GM23338 (cell line): Measurements from ENCODE around the gene MFAP3L. TPM values are rescaled to one million over a fixed set of nuclear protein-coding genes. Genes with fewer than 3 reads are reported as not detected.

Experiments used
- ATAC-seq: fragments of 200-7000 bp; cut with Tn5 transposase; 3 replicates; pipeline ENCODE4 v1.9.1; 2020
- DNase-seq: peaks from one replicate; pipeline ENCODE4 v3.0.0-alpha.2; 2015; ENCODE audit warnings: low spot score
- H2AFZ ChIP-seq: fragments of 200-600 bp; sonication (generic); 2 replicates; pipeline ENCODE4 v1.8.0; 2016; ENCODE audit warnings: antibody characterized with exemption, mild to moderate bottlenecking, moderate library complexity
- H3F3A ChIP-seq: fragments of 200-600 bp; sonication (generic); replicated peaks from 2 replicates; pipeline ENCODE4 v1.8.0; 2017; ENCODE audit warnings: antibody characterized with exemption, mixed run types, low read depth
- H3K27ac ChIP-seq: fragments of 200-600 bp; sonication (generic); 2 replicates; pipeline ENCODE4 v1.6.1; 2016; ENCODE audit warnings: low read depth
- H3K27me3 ChIP-seq: fragments of 200-600 bp; sonication (generic); 2 replicates; pipeline ENCODE4 v1.8.0; 2016; ENCODE audit warnings: mild to moderate bottlenecking, mixed run types, moderate library complexity; ENCODE audit not compliant: insufficient read depth
- H3K36me3 ChIP-seq: fragments of 200-600 bp; sonication (generic); 2 replicates; pipeline ENCODE4 v1.8.0; 2016; ENCODE audit warnings: mild to moderate bottlenecking; ENCODE audit not compliant: insufficient read depth
- H3K4me1 ChIP-seq: fragments of 200-600 bp; sonication (generic); 2 replicates; pipeline ENCODE4 v1.8.0; 2016; ENCODE audit warnings: mild to moderate bottlenecking, moderate library complexity; ENCODE audit not compliant: insufficient read depth
- H3K4me2 ChIP-seq: fragments of 200-600 bp; sonication (generic); 2 replicates; pipeline ENCODE4 v1.7.1; 2017; ENCODE audit warnings: mixed run types
- H3K4me3 ChIP-seq: fragments of 200-600 bp; sonication (generic); 2 replicates; pipeline ENCODE4 v1.6.1; 2016; ENCODE audit warnings: mixed run types
- H3K79me2 ChIP-seq: fragments of 200-600 bp; sonication (generic); replicated peaks from 2 replicates; pipeline ENCODE4 v1.8.0; 2017; ENCODE audit warnings: mild to moderate bottlenecking; ENCODE audit not compliant: insufficient read depth
- H3K9me2 ChIP-seq: fragments of 200-600 bp; sonication (generic); 2 replicates; pipeline ENCODE4 v1.8.0; 2017; ENCODE audit not compliant: insufficient read depth
- H4K20me1 ChIP-seq: fragments of 200-600 bp; sonication (generic); replicated peaks from 2 replicates; pipeline ENCODE4 v1.8.0; 2017; ENCODE audit warnings: mild to moderate bottlenecking; ENCODE audit not compliant: insufficient read depth
- H3K27ac Mint-ChIP-seq: 2 replicates; pipeline ENCODE4 v1.8.0; 2020; ENCODE audit warnings: inconsistent platforms, mild to moderate bottlenecking, moderate library complexity, mixed read lengths
- H3K27me3 Mint-ChIP-seq: 3 replicates; pipeline ENCODE4 v1.8.0; 2022; ENCODE audit warnings: low read depth, mild to moderate bottlenecking, moderate library complexity, mixed read lengths, inconsistent platforms; ENCODE audit not compliant: insufficient read depth, poor library complexity
- H3K36me3 Mint-ChIP-seq: 3 replicates; pipeline ENCODE4 v1.8.0; 2021; ENCODE audit warnings: low read depth, mild to moderate bottlenecking, inconsistent platforms, moderate library complexity, mixed read lengths
- H3K4me1 Mint-ChIP-seq: 3 replicates; pipeline ENCODE4 v1.8.0; 2020; ENCODE audit warnings: mild to moderate bottlenecking, inconsistent platforms, mixed read lengths
- H3K4me3 Mint-ChIP-seq: 3 replicates; pipeline ENCODE4 v1.8.0; 2021; ENCODE audit warnings: moderate library complexity, mild to moderate bottlenecking, inconsistent platforms, mixed read lengths
- H3K9me3 Mint-ChIP-seq: 3 replicates; pipeline ENCODE4 v1.8.0; 2020; ENCODE audit warnings: moderate library complexity, mild to moderate bottlenecking, inconsistent platforms, mixed read lengths
- CREB1 ChIP-seq: fragments of 250-450 bp; sonication (Bioruptor Pico); IDR thresholded peaks from 2 replicates; pipeline ENCODE4 v1.5.0; 2020; ENCODE audit warnings: low read depth, mild to moderate bottlenecking, moderate library complexity
- EZH2 ChIP-seq: fragments of 200-600 bp; sonication (generic); IDR thresholded peaks from one replicate; pipeline ENCODE4 v1.8.0; 2017; ENCODE audit warnings: antibody characterized with exemption, mild to moderate bottlenecking, low read depth; ENCODE audit not compliant: unreplicated experiment
- EZH2phosphoT487 ChIP-seq: fragments of 200-600 bp; sonication (generic); IDR thresholded peaks from one replicate; pipeline ENCODE4 v1.8.1; 2018; ENCODE audit warnings: antibody characterized with exemption; ENCODE audit not compliant: unreplicated experiment
- JUNB ChIP-seq: IDR thresholded peaks from one replicate; pipeline ENCODE4 v1.6.1; 2016; ENCODE audit warnings: antibody characterized with exemption; ENCODE audit not compliant: unreplicated experiment
- NANOG ChIP-seq: IDR thresholded peaks from 2 replicates; pipeline ENCODE4 v1.6.1; 2016; ENCODE audit warnings: antibody characterized with exemption, borderline replicate concordance
- POLR2AphosphoS5 ChIP-seq: IDR thresholded peaks from 2 replicates; pipeline ENCODE4 v1.6.1; 2016; ENCODE audit warnings: antibody characterized with exemption, low read depth
- STAT1 ChIP-seq: IDR thresholded peaks from one replicate; pipeline ENCODE4 v1.6.1; 2016; ENCODE audit warnings: antibody characterized with exemption; ENCODE audit not compliant: unreplicated experiment
- ZNF114 ChIP-seq: fragments of 250-450 bp; sonication (Bioruptor Pico); IDR thresholded peaks from 2 replicates; pipeline ENCODE4 v1.5.0; 2020; ENCODE audit warnings: mild to moderate bottlenecking, moderate library complexity
- ZNF331 ChIP-seq: fragments of 250-450 bp; sonication (Bioruptor Pico); IDR thresholded peaks from 2 replicates; pipeline ENCODE4 v1.5.0; 2020; ENCODE audit warnings: low read depth, mild to moderate bottlenecking, moderate library complexity
- polyA plus RNA-seq: library from polyadenylated mRNA; unstranded; fragments of >200 nt; fragmentation: Nextera tagmentation; extraction: Ambion mirVana; gene quantifications from 2 replicates; pipeline ENCODE4 v1.2.1, GENCODE V29; 2016
- total RNA-seq: library from RNA; depleted of rRNA; stranded (reverse); fragments of >200 nt; shearing (Covaris generic); gene quantifications from 2 replicates; pipeline ENCODE4 v1.2.3, GENCODE V29; 2014
- TF ChIP-seq, protein P1 (sequence below): IDR thresholded peaks from 2 replicates; pipeline ENCODE4 v1.6.1; 2016; ENCODE audit warnings: antibody characterized with exemption
- TF ChIP-seq, protein P2 (sequence below): IDR thresholded peaks from one replicate; pipeline ENCODE4 v1.6.1; 2018; ENCODE audit warnings: antibody characterized with exemption; ENCODE audit not compliant: unreplicated experiment
- TF ChIP-seq, protein P3 (sequence below): fragments of 250-450 bp; sonication (Bioruptor Pico); IDR thresholded peaks from 2 replicates; pipeline ENCODE4 v1.5.0; 2020; ENCODE audit warnings: mild to moderate bottlenecking, moderate library complexity
- TF ChIP-seq, protein P4 (sequence below), 2 experiments: fragments of 200-600 bp in 1 of 2; sonication (generic) in 1 of 2; conservative IDR thresholded peaks; 2 replicates each; pipeline versions ENCODE4 v1.5.1 to v1.6.1; 2016 to 2017; ENCODE audit warnings: antibody characterized with exemption in 2 of 2, low read depth in 2 of 2, mild to moderate bottlenecking in 2 of 2, moderate library complexity in 1 of 2

MFAP3L gene
- total and polyA plus RNA-seq, 2 experiments from 2014 or later: 3.4 to 7.9 TPM

DNA sequence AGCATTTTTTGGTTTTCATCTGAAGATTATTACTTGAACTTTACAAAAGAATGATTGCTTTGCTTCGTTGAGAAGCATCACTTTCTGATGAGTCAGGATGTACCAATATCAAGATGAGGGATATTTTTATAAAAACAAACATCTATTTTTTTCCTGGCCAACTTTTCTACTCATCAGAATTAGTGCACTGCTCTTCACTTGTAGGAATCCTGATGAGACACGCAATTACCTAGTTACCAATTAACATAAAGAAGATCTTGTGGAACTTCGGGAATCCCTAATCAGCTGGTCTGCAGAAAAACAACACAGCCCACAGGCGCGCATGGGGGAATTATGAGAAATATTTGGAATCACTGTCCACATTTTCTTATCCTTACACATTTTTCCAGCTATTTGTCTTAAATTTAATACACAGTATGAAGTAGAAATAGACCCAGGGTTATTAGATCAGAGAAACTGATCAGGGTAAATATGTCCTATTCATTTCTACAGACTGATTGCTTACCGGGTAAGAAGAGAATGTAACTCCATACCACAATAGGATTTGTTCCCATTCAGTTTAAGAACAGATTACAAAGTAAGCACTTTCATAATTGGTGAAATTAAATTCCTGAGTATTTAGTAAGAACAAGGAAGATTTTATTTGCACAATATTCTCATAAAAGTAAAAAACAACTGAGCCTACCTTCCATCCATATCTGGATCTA is 50.9 kb downstream of the MFAP3L start:
- no peaks in the 10 kb centered on the region for H3K27me3 ChIP-seq
- H3K27ac Mint-ChIP-seq: no peak overlapping the region

More for the DNA sequence above, 50.9 kb downstream of the MFAP3L start:
- Histone ChIP-seq H3K27ac (no peak overlapping the region), H3K4me2 (no peak overlapping the region), H3K4me3 (no peak overlapping the region), H3K36me3 (no peaks in the 10 kb centered on the region), H3F3A (no peaks in the 10 kb centered on the region), H3K9me2 (no peaks in the 10 kb centered on the region), H4K20me1 (no peaks in the 10 kb centered on the region), H3K79me2 (no peaks in the 10 kb centered on the region), H2AFZ (0 out of 2 replicates have a peak overlapping the region, but pooled peaks have one; percentile 9), H3K4me1 (0 out of 2 replicates have a peak, but pooled peaks cover 4% of the 10 kb centered on the region)
- DNase-seq: no peak
- H3K4me3 Mint-ChIP-seq: no peak overlapping the region
- peaks cover 5% of the 10 kb centered on the region for H3K27me3 Mint-ChIP-seq
- TF ChIP-seq, protein P1, sequence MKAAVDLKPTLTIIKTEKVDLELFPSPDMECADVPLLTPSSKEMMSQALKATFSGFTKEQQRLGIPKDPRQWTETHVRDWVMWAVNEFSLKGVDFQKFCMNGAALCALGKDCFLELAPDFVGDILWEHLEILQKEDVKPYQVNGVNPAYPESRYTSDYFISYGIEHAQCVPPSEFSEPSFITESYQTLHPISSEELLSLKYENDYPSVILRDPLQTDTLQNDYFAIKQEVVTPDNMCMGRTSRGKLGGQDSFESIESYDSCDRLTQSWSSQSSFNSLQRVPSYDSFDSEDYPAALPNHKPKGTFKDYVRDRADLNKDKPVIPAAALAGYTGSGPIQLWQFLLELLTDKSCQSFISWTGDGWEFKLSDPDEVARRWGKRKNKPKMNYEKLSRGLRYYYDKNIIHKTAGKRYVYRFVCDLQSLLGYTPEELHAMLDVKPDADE: no peak
- TF ChIP-seq, protein P2, sequence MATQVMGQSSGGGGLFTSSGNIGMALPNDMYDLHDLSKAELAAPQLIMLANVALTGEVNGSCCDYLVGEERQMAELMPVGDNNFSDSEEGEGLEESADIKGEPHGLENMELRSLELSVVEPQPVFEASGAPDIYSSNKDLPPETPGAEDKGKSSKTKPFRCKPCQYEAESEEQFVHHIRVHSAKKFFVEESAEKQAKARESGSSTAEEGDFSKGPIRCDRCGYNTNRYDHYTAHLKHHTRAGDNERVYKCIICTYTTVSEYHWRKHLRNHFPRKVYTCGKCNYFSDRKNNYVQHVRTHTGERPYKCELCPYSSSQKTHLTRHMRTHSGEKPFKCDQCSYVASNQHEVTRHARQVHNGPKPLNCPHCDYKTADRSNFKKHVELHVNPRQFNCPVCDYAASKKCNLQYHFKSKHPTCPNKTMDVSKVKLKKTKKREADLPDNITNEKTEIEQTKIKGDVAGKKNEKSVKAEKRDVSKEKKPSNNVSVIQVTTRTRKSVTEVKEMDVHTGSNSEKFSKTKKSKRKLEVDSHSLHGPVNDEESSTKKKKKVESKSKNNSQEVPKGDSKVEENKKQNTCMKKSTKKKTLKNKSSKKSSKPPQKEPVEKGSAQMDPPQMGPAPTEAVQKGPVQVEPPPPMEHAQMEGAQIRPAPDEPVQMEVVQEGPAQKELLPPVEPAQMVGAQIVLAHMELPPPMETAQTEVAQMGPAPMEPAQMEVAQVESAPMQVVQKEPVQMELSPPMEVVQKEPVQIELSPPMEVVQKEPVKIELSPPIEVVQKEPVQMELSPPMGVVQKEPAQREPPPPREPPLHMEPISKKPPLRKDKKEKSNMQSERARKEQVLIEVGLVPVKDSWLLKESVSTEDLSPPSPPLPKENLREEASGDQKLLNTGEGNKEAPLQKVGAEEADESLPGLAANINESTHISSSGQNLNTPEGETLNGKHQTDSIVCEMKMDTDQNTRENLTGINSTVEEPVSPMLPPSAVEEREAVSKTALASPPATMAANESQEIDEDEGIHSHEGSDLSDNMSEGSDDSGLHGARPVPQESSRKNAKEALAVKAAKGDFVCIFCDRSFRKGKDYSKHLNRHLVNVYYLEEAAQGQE: no peak
- TF ChIP-seq, protein P3, sequence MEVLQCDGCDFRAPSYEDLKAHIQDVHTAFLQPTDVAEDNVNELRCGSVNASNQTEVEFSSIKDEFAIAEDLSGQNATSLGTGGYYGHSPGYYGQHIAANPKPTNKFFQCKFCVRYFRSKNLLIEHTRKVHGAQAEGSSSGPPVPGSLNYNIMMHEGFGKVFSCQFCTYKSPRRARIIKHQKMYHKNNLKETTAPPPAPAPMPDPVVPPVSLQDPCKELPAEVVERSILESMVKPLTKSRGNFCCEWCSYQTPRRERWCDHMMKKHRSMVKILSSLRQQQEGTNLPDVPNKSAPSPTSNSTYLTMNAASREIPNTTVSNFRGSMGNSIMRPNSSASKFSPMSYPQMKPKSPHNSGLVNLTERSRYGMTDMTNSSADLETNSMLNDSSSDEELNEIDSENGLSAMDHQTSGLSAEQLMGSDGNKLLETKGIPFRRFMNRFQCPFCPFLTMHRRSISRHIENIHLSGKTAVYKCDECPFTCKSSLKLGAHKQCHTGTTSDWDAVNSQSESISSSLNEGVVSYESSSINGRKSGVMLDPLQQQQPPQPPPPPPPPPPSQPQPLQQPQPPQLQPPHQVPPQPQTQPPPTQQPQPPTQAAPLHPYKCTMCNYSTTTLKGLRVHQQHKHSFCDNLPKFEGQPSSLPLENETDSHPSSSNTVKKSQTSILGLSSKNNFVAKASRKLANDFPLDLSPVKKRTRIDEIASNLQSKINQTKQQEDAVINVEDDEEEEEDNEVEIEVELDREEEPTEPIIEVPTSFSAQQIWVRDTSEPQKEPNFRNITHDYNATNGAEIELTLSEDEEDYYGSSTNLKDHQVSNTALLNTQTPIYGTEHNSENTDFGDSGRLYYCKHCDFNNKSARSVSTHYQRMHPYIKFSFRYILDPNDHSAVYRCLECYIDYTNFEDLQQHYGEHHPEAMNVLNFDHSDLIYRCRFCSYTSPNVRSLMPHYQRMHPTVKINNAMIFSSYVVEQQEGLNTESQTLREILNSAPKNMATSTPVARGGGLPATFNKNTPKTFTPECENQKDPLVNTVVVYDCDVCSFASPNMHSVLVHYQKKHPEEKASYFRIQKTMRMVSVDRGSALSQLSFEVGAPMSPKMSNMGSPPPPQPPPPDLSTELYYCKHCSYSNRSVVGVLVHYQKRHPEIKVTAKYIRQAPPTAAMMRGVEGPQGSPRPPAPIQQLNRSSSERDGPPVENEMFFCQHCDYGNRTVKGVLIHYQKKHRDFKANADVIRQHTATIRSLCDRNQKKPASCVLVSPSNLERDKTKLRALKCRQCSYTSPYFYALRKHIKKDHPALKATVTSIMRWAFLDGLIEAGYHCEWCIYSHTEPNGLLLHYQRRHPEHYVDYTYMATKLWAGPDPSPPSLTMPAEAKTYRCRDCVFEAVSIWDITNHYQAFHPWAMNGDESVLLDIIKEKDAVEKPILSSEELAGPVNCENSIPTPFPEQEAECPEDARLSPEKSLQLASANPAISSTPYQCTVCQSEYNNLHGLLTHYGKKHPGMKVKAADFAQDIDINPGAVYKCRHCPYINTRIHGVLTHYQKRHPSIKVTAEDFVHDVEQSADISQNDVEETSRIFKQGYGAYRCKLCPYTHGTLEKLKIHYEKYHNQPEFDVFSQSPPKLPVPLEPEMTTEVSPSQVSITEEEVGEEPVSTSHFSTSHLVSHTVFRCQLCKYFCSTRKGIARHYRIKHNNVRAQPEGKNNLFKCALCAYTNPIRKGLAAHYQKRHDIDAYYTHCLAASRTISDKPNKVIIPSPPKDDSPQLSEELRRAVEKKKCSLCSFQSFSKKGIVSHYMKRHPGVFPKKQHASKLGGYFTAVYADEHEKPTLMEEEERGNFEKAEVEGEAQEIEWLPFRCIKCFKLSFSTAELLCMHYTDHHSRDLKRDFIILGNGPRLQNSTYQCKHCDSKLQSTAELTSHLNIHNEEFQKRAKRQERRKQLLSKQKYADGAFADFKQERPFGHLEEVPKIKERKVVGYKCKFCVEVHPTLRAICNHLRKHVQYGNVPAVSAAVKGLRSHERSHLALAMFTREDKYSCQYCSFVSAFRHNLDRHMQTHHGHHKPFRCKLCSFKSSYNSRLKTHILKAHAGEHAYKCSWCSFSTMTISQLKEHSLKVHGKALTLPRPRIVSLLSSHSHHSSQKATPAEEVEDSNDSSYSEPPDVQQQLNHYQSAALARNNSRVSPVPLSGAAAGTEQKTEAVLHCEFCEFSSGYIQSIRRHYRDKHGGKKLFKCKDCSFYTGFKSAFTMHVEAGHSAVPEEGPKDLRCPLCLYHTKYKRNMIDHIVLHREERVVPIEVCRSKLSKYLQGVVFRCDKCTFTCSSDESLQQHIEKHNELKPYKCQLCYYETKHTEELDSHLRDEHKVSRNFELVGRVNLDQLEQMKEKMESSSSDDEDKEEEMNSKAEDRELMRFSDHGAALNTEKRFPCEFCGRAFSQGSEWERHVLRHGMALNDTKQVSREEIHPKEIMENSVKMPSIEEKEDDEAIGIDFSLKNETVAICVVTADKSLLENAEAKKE (CRISPR knock-in tag): no peak
- TF ChIP-seq EZH2 (no peak), CREB1 (CRISPR knock-in tag) (no peak), NANOG (no peak), STAT1 (no peak), ZNF114 (CRISPR knock-in tag) (no peak), EZH2phosphoT487 (no peak), ZNF331 (CRISPR knock-in tag) (no peak), POLR2AphosphoS5 (no peak), JUNB (no peak)
- TF ChIP-seq, protein P4, sequence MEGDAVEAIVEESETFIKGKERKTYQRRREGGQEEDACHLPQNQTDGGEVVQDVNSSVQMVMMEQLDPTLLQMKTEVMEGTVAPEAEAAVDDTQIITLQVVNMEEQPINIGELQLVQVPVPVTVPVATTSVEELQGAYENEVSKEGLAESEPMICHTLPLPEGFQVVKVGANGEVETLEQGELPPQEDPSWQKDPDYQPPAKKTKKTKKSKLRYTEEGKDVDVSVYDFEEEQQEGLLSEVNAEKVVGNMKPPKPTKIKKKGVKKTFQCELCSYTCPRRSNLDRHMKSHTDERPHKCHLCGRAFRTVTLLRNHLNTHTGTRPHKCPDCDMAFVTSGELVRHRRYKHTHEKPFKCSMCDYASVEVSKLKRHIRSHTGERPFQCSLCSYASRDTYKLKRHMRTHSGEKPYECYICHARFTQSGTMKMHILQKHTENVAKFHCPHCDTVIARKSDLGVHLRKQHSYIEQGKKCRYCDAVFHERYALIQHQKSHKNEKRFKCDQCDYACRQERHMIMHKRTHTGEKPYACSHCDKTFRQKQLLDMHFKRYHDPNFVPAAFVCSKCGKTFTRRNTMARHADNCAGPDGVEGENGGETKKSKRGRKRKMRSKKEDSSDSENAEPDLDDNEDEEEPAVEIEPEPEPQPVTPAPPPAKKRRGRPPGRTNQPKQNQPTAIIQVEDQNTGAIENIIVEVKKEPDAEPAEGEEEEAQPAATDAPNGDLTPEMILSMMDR (conservative IDR thresholded peaks at IDR 0.05; ENCODE audit: low read depth in 2 of 2): no peak
- peaks cover 9% of the 10 kb centered on the region for H3K4me1 Mint-ChIP-seq
- H3K36me3 Mint-ChIP-seq: no peaks in the 10 kb centered on the region
- ATAC-seq: no peak
- no peaks in the 10 kb centered on the region for H3K9me3 Mint-ChIP-seq
